LHCN-M2 (cell line): Measurements from ENCODE around the gene DYNC2I2. TPM values are rescaled to one million over a fixed set of nuclear protein-coding genes. Genes with fewer than 3 reads are reported as not detected.
"Not testable (repeated sequence)": the region's sequence is repeated elsewhere in the genome, so short reads cannot be mapped to it uniquely, and the experiment has no call there.

Source experiments
- DNase-seq: peaks from one replicate; pipeline ENCODE4 v3.0.0-alpha.2; 2012; ENCODE audit warnings: low read depth
- total RNA-seq: library from RNA; depleted of rRNA; stranded (reverse); fragments of >200 nt; gene quantifications from 2 replicates; pipeline ENCODE4 v1.2.3, GENCODE V29; 2014; rRNA removed

The DYNC2I2 gene
- total RNA-seq, 1 experiment from 2014 or later, result 162 TPM

DNA sequence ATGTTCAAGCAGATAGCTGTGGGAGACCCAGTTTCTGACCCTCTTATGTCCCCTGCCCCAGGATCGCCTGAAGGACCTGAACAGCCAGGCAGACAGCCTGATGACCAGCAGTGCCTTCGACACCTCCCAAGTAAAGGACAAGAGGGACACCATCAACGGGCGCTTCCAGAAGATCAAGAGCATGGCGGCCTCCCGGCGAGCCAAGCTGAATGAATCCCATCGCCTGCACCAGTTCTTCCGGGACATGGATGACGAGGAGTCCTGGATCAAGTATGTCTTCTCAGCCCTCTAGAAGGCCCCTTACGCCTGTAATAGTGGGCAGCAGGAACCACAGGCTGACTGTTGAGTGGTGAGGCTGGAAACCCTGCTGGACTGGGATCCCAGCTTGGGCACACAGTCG, 41.1 kb downstream of the DYNC2I2 start:
- no peak for DNase-seq

GRCh38 chr9:128614728-128615127, 41.9 kb downstream of the DYNC2I2 start:
- DNase-seq, result no peak

- DNase-seq, result no peak
Measured at GRCh38 chr9:128611600-128612394, 44.9 kb downstream of the DYNC2I2 start.

DNA sequence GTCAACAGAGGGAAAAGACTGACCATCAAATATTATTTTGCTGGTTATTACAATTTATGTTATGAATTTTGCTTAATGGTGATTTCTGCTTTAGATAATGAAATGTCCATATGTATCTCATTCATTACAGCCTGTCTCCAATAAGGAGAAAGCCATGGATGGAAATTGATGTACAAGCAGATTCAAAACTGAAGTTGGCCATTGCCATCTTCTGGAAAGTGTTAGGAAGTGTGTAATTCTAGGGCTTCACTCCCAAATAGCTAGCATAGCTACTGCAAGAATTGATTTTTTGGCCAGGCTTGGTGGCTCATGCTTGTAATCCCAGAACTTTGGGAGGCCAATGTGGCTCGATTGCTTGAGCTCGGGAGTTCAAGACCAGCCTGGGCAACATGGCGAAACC, 45.8 kb downstream of the DYNC2I2 start:
- DNase-seq, result no peak

- DNase-seq, result peak; percentile 96
Measured at GRCh38 chr9:128607642-128608350, 48.9 kb downstream of the DYNC2I2 start.

GRCh38 chr9:128603697-128604096, 53.0 kb downstream of the DYNC2I2 start:
- no peak for DNase-seq

DNA sequence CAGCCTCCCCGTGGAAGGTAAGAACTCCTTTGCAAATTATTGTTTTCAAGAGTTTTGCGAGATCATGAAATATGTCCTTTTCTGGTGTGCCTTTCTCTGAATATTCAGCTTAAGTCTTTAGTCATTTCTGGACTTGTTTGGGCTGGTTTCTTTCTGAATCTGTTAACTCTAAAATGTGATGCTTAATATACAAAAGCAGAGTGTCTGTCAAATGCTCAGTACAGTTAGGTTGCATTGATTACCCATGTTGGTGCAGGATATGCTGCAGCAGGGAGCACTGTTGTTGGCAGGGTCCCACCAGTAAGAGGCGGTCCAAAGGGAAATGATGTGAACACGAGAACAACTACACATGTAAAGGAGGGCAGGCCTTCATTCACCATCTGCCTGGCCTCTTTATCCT, 56.5 kb downstream of the DYNC2I2 start:
- DNase-seq, result no peak

GRCh38 chr9:128595471-128595870, 61.2 kb downstream of the DYNC2I2 start:
- DNase-seq, result no peak

DNA sequence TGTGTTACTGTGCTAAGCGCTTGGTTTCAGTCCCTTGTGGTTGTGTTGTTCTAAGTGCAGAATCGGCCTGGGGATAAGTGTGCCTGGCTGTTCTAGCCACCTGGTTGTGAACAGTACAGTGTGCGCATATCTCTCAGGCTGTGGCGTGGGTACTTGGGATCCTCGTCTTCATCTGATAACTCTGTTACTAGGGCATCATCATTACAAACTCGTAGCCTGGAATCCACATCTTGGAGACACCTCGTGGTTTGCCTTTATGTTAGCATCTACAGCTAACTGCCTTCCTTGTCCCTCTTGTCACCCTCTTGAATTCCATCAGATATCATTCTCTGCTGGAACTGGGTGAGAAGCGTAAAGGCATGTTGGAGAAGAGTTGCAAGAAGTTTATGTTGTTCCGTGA, 62.8 kb downstream of the DYNC2I2 start:
- DNase-seq, result no peak

- no peak for DNase-seq
Measured at GRCh38 chr9:128593039-128593438, 63.6 kb downstream of the DYNC2I2 start.

DNA sequence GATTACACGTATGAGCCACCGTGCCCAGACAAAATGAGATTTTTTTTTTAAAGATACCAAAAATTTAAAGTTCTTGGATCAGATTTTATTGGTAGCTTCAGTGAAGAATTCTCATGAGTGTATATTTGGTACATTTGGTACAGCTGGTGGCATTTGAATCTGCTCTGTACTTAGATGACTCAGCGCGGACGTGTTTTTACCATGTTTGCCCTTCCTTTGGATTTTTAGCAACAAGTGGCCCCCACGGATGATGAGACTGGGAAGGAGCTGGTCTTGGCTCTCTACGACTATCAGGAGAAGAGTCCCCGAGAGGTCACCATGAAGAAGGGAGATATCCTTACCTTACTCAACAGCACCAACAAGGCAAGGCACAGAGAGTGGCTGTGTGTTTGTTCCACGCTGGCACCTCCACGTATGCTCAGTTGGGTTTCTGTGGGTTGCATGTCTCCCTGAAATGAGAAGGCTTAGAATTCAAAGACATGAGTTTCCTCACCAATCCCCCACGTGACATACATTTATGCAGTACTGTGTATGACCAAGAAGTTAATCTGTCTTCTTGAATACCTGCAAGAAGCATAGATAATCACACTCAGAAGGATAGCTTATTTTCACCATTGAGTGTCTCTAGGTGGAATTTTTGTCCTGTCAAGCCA, 67.9 kb downstream of the DYNC2I2 start:
- DNase-seq, result no peak

DNA sequence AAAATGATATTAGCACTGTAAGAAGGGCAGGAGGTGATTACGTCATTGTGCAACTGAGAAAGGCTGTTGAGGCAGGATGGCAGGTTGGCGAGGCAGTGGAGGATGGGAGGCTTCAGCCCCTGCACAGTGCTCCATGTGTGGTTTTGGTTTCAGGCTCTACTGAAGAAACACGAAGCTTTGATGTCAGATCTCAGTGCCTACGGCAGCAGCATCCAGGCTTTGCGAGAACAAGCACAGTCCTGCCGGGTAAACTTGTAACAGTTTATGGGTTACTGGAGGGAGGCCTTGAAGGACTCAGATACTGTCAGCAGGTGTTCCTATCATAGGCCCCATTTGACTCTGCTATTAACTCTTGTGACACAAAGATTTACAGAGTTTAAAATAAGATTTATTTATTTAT, 69.2 kb downstream of the DYNC2I2 start:
- no peak for DNase-seq

DNA sequence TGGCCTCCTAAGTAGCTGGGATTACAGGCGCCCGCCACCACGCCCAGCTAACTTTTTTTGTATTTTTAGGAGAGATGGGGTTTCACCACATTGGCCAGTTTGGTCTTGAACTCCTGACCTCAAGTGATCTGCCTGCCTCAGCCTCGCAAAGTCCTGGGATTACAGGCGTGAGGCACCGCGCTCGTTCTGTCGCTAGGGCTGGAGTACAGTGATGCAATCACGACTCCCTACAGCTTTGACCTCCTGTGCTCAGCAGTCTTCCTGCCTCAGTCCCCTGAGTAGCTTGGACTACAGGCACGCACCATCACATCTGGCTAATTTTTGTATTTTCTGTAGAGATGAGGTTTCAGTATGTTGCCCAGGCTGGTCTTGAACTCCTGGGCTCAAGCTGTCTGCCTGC, 69.7 kb downstream of the DYNC2I2 start:
- DNase-seq, result peak; percentile 14

DNA sequence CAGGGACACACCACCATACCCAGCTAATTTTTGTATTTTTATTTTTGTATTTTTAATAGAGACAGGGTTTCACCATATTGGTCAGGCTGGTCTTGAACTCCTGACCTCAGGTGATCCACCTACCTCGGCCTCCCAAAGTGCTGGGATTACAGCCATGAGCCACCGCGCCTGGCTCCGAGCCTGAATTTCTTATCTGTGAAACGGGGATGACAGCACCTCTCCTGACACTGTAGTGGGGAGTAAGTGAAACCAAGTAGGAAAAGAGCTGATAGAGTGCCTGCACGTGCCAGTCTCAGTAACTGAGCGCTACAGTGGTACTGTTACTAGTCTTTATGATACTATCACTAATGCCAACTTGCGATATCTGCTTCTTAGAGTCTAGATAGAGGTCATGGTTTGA, 71.5 kb downstream of the DYNC2I2 start:
- not testable (repeated sequence) for DNase-seq

Other genes with a start within 250 kb of the DYNC2I2 start
- gene CERCAM, start 236.0 kb downstream of the DYNC2I2 start, total RNA-seq, result 103 and 117 TPM in 2 replicates
- gene ODF2, start 200.8 kb downstream of the DYNC2I2 start, total RNA-seq, result 55.2 and 63.3 TPM in 2 replicates
- gene GLE1, start 152.1 kb downstream of the DYNC2I2 start, total RNA-seq, result 50.1 and 53.2 TPM in 2 replicates
- 169 and 208 TPM in 2 replicates for gene SPTAN1, start 104.3 kb downstream of the DYNC2I2 start, total RNA-seq
- 454 and 528 TPM in 2 replicates for gene SET, start 32.4 kb upstream of the DYNC2I2 start, total RNA-seq
- gene PKN3, start 45.7 kb upstream of the DYNC2I2 start, total RNA-seq, result 4.2 and 4.4 TPM in 2 replicates
- gene ZDHHC12, start 67.3 kb upstream of the DYNC2I2 start, total RNA-seq, result 60.5 and 64.6 TPM in 2 replicates
- gene ZER1, start 115.1 kb upstream of the DYNC2I2 start, total RNA-seq, result 24.2 and 24.5 TPM in 2 replicates
- gene TBC1D13, start 130.4 kb upstream of the DYNC2I2 start, total RNA-seq, result 17.6 and 28.1 TPM in 2 replicates
- gene ENDOG, start 161.7 kb upstream of the DYNC2I2 start, total RNA-seq, result 30.5 and 48.3 TPM in 2 replicates
- gene SPOUT1, start 172.9 kb upstream of the DYNC2I2 start, total RNA-seq, result 29.9 and 32.1 TPM in 2 replicates
- gene KYAT1, start 225.1 kb upstream of the DYNC2I2 start, total RNA-seq, result 9.6 and 9.8 TPM in 2 replicates
- gene LRRC8A, start 225.3 kb upstream of the DYNC2I2 start, total RNA-seq, result 42.3 and 46.8 TPM in 2 replicates